ENCODE data around the gene RPS26. TPM values are rescaled to one million over a fixed set of nuclear protein-coding genes. Genes with fewer than 3 reads are reported as not detected.

Gene RPS26
- total and polyA plus RNA-seq, 9 of the 15 experiments (the other 6 are each of a cell fraction or from before 2014, with no cell fraction given): 70.2 to 1,589 (median 852) TPM

GRCh38 chr12:56079723-56080555 lies 38.2 kb downstream of the RPS26 start, which contains the start of gene ERBB3 (continued):
- TF ChIP-seq, protein P1, sequence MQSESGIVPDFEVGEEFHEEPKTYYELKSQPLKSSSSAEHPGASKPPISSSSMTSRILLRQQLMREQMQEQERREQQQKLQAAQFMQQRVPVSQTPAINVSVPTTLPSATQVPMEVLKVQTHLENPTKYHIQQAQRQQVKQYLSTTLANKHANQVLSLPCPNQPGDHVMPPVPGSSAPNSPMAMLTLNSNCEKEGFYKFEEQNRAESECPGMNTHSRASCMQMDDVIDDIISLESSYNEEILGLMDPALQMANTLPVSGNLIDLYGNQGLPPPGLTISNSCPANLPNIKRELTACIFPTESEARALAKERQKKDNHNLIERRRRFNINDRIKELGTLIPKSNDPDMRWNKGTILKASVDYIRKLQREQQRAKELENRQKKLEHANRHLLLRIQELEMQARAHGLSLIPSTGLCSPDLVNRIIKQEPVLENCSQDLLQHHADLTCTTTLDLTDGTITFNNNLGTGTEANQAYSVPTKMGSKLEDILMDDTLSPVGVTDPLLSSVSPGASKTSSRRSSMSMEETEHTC (IDR thresholded peaks at IDR 0.05): no peak
- no peak for TF ChIP-seq ZNF41 (CRISPR knock-in tag; conservative IDR thresholded peaks at IDR 0.05)
- TF ChIP-seq NR4A1 (CRISPR knock-in tag; IDR thresholded peaks at IDR 0.05): no peak
- no peak for TF ChIP-seq NR4A1 (tag; IDR thresholded peaks at IDR 0.05)
- no peak for TF ChIP-seq TFAM (CRISPR knock-in tag; conservative IDR thresholded peaks at IDR 0.05)
- peak; percentile 30; the same call in 1 of the 2 replicates for TF ChIP-seq SOX6 (IDR thresholded peaks at IDR 0.05)
- no peak for TF ChIP-seq SREBF2 (CRISPR knock-in tag; IDR thresholded peaks at IDR 0.05)
- peak; percentile 61 for TF ChIP-seq CREM (IDR thresholded peaks at IDR 0.05; ENCODE audit: low read depth)
- TF ChIP-seq ETV5 (CRISPR knock-in tag; IDR thresholded peaks at IDR 0.05; ENCODE audit: low read depth): no peak; the same call in 1 of the 2 replicates
- TF ChIP-seq HNRNPUL1 (IDR thresholded peaks at IDR 0.05; ENCODE audit: low read length): no peak
- no peak for TF ChIP-seq ZNF134 (CRISPR knock-in tag; conservative IDR thresholded peaks at IDR 0.05)
- TF ChIP-seq, protein P2, sequence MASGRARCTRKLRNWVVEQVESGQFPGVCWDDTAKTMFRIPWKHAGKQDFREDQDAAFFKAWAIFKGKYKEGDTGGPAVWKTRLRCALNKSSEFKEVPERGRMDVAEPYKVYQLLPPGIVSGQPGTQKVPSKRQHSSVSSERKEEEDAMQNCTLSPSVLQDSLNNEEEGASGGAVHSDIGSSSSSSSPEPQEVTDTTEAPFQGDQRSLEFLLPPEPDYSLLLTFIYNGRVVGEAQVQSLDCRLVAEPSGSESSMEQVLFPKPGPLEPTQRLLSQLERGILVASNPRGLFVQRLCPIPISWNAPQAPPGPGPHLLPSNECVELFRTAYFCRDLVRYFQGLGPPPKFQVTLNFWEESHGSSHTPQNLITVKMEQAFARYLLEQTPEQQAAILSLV (tag; IDR thresholded peaks at IDR 0.05): no peak
- TF ChIP-seq CREB5 (CRISPR knock-in tag; IDR thresholded peaks at IDR 0.05): no peak
- TF ChIP-seq MCM7 (IDR thresholded peaks at IDR 0.05): no peak
- TF ChIP-seq MIER1 (IDR thresholded peaks at IDR 0.05; ENCODE audit: low read depth): no peak
- TF ChIP-seq HMG20A (CRISPR knock-in tag; conservative IDR thresholded peaks at IDR 0.05): no peak
- TF ChIP-seq, protein P3, sequence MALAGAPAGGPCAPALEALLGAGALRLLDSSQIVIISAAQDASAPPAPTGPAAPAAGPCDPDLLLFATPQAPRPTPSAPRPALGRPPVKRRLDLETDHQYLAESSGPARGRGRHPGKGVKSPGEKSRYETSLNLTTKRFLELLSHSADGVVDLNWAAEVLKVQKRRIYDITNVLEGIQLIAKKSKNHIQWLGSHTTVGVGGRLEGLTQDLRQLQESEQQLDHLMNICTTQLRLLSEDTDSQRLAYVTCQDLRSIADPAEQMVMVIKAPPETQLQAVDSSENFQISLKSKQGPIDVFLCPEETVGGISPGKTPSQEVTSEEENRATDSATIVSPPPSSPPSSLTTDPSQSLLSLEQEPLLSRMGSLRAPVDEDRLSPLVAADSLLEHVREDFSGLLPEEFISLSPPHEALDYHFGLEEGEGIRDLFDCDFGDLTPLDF (CRISPR knock-in tag; IDR thresholded peaks at IDR 0.05): no peak
- no peak for TF ChIP-seq SMAD2 (IDR thresholded peaks at IDR 0.05; ENCODE audit: low read depth, low read length)
- no peak for TF ChIP-seq RFX1 (IDR thresholded peaks at IDR 0.05)
- no peak for TF ChIP-seq EHMT2 (IDR thresholded peaks at IDR 0.05)
- TF ChIP-seq PPARD (CRISPR knock-in tag; IDR thresholded peaks at IDR 0.05): no peak
- TF ChIP-seq ZKSCAN3 (CRISPR knock-in tag; IDR thresholded peaks at IDR 0.05): no peak
- TF ChIP-seq KDM2B (CRISPR knock-in tag; IDR thresholded peaks at IDR 0.05): peak; percentile 88
- TF ChIP-seq ZNF354B (CRISPR knock-in tag; IDR thresholded peaks at IDR 0.05): no peak
- TF ChIP-seq CSDE1 (IDR thresholded peaks at IDR 0.05): no peak
- TF ChIP-seq KLF13 (tag; IDR thresholded peaks at IDR 0.05; ENCODE audit: borderline replicate concordance, low read depth): peak; percentile 68
- peak; percentile 48 to 59 for TF ChIP-seq NRF1 (conservative IDR thresholded peaks at IDR 0.05 in 1 of 2, IDR thresholded peaks at IDR 0.05 in 1 of 2)
- no peak; the same call in 1 of the 2 replicates for TF ChIP-seq NFIC (IDR thresholded peaks at IDR 0.05)
